Colonic mucosa (tissue), 4 donors: ENCODE results near the gene SNHG17. TPM values are rescaled to one million over a fixed set of nuclear protein-coding genes. Genes with fewer than 3 reads are reported as not detected.

Experiments used
- DNase-seq: peaks from one replicate; pipeline ENCODE4 v3.0.0-alpha.2; 2020
- H3K27ac ChIP-seq: fragments of 200-600 bp; one replicate; pipeline ENCODE4 v1.8.0; 2021
- H3K27me3 ChIP-seq: fragments of 200-600 bp; one replicate; pipeline ENCODE4 v1.8.0; 2021
- H3K36me3 ChIP-seq: fragments of 200-600 bp; one replicate; pipeline ENCODE4 v1.8.0; 2021
- H3K4me1 ChIP-seq: fragments of 200-600 bp; one replicate; pipeline ENCODE4 v1.8.0; 2021; ENCODE audit warnings: mild to moderate bottlenecking
- H3K4me3 ChIP-seq: fragments of 200-600 bp; one replicate; pipeline ENCODE4 v1.8.0; 2021
- H3K9ac ChIP-seq, 2 donors: one replicate each; pipeline ENCODE4 v1.7.0; 2013; ENCODE audit warnings: control low read depth in 2 of 2, low read depth in 2 of 2, low read length in 2 of 2
- H3K9me3 ChIP-seq: fragments of 200-600 bp; one replicate; pipeline ENCODE4 v1.8.0; 2021
- intact Hi-C: fragments of 100-400 bp; cut with DNase I; formaldehyde crosslinking; loops from one replicate; pipeline ENCODE4 v1.14.1; 2022
- total RNA-seq, 2 donors: library from RNA; stranded (reverse); fragmentation: NEBNext Ultra II Directional in 1 of 2; extraction: Animal tissue kit (Norgen Biotek cat#: 25700) in 1 of 2; gene quantifications; one replicate each; pipeline ENCODE4 v1.2.1, GENCODE V29; 2021
- TF ChIP-seq, protein P1 (sequence below): fragments of 200-600 bp; IDR thresholded peaks from one replicate; pipeline ENCODE4 v1.8.0; 2022; ENCODE audit warnings: antibody characterized with exemption, mild to moderate bottlenecking
- donor health status: healthy.
- donor health status: DM: no; HTN: no; CAD: no.
- donor health status: DM: no; HTN: no; CAD: no.

The SNHG17 gene
- total RNA-seq, 2 donors from 2014 or later: 21.8 to 36.4 TPM

DNA sequence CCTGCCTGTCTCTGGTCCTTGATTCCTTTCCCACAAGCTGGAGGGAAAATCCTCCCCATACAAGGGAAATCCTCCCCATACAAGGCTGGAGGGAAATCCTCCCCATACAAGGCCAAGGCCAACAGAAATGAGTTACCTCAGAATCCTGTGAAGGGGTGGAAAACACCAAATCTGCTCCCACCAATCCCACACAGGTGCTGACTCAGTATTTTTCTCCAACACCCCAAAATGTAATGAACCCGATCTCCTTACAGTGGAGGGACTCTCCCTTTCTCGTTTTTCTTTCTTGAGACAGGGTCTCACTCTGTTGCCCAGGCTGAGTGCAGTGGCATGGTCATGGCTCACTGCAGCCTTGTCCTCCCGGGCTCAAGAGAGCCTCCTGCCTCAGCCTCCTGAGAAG is 6.3 kb downstream of the SNHG17 start:
- DNase-seq: no peak
- no peak overlapping the region for H3K4me3 ChIP-seq
- H3K9me3 ChIP-seq: no peaks in the 10 kb centered on the region
- intact Hi-C loops: no loop called here
- H3K9ac ChIP-seq: no peak overlapping the region
- no peak overlapping the region for H3K27ac ChIP-seq
- no peaks in the 10 kb centered on the region for H3K27me3 ChIP-seq
- TF ChIP-seq, protein P1, sequence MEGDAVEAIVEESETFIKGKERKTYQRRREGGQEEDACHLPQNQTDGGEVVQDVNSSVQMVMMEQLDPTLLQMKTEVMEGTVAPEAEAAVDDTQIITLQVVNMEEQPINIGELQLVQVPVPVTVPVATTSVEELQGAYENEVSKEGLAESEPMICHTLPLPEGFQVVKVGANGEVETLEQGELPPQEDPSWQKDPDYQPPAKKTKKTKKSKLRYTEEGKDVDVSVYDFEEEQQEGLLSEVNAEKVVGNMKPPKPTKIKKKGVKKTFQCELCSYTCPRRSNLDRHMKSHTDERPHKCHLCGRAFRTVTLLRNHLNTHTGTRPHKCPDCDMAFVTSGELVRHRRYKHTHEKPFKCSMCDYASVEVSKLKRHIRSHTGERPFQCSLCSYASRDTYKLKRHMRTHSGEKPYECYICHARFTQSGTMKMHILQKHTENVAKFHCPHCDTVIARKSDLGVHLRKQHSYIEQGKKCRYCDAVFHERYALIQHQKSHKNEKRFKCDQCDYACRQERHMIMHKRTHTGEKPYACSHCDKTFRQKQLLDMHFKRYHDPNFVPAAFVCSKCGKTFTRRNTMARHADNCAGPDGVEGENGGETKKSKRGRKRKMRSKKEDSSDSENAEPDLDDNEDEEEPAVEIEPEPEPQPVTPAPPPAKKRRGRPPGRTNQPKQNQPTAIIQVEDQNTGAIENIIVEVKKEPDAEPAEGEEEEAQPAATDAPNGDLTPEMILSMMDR: no peak
- H3K36me3 ChIP-seq: peaks cover 12% of the 10 kb centered on the region
- H3K4me1 ChIP-seq: peaks cover 6% of the 10 kb centered on the region

DNA sequence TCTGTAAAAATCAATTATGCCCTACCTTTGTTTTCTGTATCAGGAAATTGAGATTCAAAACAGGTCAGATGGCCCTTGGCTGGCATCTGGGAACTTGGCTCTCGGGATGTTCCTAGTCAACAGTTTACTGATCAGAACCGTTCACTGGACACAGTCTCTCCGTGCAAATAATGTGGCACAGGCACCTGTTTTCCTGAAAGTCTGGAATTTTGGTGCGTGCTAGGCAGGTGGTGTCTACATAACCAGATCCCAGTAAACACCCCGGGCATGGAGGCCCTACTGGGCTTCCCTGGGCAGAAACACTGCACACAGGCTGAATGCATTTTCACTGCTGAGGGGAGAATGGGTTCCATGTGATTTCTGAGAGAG is 7.5 kb downstream of the SNHG17 start:
- DNase-seq: no peak
- no peak overlapping the region for H3K27ac ChIP-seq
- peaks cover 12% of the 10 kb centered on the region for H3K36me3 ChIP-seq
- no peaks in the 10 kb centered on the region for H3K27me3 ChIP-seq
- TF ChIP-seq, protein P1: no peak
- H3K9me3 ChIP-seq: no peaks in the 10 kb centered on the region
- H3K4me3 ChIP-seq: no peak overlapping the region
- intact Hi-C loops: no loop called here
- H3K9ac ChIP-seq: no peak overlapping the region
- H3K4me1 ChIP-seq: no peaks in the 10 kb centered on the region

DNA sequence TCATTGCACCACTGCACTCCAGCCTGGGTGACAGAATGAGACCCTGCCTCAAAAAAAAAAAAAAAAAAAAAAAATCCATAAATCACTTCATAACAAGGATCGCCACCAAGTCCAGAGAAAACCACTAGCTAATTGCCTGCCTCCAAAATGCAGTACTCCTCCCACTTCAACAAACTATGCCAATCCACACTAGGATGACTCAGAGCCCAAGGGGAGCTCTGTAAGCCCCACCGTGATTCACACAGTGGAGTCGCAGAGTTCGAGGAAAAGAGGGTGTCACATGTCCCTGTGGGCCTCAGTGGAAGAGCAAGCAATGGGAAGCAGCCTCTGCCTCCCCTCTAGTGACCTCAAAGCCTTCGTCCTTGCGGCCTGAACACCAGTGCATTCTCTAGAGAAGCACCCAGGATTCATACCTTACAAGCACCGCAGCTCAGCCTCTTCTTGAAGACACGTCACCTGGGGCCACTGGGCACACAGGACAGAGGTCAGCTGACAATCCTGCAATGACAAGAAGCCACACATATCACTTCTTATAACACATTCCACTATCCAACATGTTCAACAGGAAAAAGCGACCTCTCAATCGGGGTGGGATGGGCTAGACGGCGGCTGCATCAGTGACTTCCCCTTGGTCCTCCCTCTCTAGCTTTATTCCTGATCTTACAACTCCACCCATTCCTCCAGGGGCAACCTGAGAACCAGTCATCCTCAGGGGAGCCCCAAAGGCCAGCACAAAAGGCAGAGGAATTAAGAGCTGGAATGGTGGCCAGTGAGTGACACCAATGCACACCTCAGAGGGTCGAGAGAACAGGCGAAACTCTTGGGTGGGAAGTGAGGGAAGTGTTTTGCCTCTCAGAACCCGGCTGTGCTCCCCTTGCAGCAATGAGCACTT is 8.9 kb downstream of the SNHG17 start:
- H3K9me3 ChIP-seq: no peaks in the 10 kb centered on the region
- no peaks in the 10 kb centered on the region for H3K4me1 ChIP-seq
- intact Hi-C loops: no loop called here
- H3K9ac ChIP-seq: no peak overlapping the region
- TF ChIP-seq, protein P1: no peak
- no peak overlapping the region for H3K27ac ChIP-seq
- no peak overlapping the region for H3K4me3 ChIP-seq
- no peaks in the 10 kb centered on the region for H3K27me3 ChIP-seq
- peaks cover 15% of the 10 kb centered on the region for H3K36me3 ChIP-seq
- no peak for DNase-seq

DNA sequence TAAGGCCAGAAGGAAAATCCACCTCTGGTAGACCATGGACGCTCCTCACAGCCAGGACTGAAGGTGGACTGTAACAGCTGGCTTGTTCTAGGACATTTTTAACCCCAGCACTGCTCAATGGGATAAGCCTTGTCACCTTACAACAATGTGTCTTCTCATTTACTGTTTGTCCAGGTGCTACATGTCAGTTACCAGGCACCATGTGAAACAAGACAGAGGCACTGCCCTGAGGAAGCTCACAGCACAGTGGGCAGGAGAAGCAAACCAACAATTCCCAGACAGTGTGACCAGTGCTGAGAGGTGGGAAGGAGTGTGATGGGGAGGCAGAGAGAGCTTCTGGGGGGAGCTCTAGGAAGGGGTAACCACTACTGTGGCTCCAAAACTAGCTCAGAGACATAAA is 10.7 kb downstream of the SNHG17 start:
- TF ChIP-seq, protein P1: no peak
- intact Hi-C loops: no loop called here
- peaks cover 29% of the 10 kb centered on the region for H3K36me3 ChIP-seq
- no peak for DNase-seq
- no peak overlapping the region for H3K4me3 ChIP-seq
- no peaks in the 10 kb centered on the region for H3K4me1 ChIP-seq
- H3K9ac ChIP-seq: no peak overlapping the region
- H3K27me3 ChIP-seq: no peaks in the 10 kb centered on the region
- no peaks in the 10 kb centered on the region for H3K9me3 ChIP-seq
- no peak overlapping the region for H3K27ac ChIP-seq

DNA sequence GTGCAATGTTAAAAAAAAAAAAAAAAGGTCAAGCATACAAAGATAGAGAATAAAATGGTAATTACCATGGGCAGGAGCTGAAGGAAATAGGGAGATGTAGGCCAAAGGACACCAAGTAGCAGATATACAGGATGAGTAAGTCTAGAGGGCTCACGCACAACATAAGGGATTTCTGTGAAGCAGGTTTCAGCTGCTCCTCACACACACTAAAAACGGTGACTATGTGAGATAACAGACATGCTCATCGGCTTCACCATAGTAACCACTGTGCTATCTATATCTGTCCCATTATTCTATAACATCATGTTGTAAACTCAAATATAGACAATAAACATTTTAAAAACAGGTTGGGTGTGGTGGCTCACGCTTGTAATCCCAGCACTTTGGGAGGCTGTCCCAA is 11.6 kb downstream of the SNHG17 start:
- TF ChIP-seq, protein P1: no peak

More for the DNA sequence above, 11.6 kb downstream of the SNHG17 start:
- Histone ChIP-seq H3K4me3 (no peak overlapping the region), H3K27me3 (no peaks in the 10 kb centered on the region), H3K36me3 (peaks cover 29% of the 10 kb centered on the region), H3K9me3 (no peaks in the 10 kb centered on the region), H3K27ac (no peak overlapping the region), H3K4me1 (no peaks in the 10 kb centered on the region), H3K9ac (no peak overlapping the region)
- no peak for DNase-seq
- intact Hi-C loops: no loop called here
